NCI-H2196 (cell line): ENCODE measurements around the gene C16orf96.

Experiments
- DNase-seq: peaks from one replicate; lab custom pipeline; 2025; ENCODE audit not compliant: unreplicated experiment; lab: John Stamatoyannopoulos, UW

Gene C16orf96

DNA sequence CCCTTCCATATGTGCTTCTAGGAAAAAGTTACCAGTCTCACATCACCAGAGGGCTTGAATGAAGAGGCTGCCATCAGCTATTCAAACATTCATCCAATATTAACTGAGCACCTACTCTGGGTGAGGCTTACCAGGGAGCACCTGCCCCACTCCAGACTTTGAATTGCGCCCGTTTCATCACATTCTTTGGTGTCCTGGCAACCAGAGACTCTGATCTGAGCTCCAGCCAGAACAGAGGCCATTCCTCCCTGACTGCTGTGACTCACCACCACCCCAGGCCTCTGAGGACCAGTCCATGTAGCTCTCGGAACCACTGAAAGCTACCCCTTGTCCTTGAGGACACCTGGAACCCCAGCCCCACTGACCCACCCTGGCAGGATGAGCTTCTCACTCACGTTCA, at the start of gene C16orf96:
TSS of gene C16orf96 (plus strand) at position 229 of the 400 bp plus-strand sequence. CDS start at position 379, 150 bp downstream.
- peak; percentile 21 for DNase-seq

DNA sequence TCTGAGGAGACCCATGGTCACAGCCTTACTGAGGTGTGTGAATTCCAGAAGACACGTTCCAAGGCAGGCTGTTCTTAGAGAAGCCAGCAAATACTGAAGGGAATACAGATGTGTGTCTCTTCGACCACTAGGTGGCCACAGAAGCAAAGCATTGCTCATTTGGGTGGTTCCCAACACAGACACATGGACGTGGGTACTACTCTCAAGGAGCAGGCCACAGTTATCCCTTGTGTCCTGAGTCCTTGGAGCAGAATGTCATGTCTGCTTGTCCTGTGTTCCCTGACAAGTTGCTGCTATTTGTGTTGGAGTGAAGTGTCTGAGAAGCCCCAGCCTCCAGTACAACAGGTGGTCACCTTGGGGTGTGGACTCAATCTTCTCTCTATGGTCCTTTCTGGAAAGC, 49.7 kb upstream of the C16orf96 start:
- peak; percentile 88 for DNase-seq

DNA sequence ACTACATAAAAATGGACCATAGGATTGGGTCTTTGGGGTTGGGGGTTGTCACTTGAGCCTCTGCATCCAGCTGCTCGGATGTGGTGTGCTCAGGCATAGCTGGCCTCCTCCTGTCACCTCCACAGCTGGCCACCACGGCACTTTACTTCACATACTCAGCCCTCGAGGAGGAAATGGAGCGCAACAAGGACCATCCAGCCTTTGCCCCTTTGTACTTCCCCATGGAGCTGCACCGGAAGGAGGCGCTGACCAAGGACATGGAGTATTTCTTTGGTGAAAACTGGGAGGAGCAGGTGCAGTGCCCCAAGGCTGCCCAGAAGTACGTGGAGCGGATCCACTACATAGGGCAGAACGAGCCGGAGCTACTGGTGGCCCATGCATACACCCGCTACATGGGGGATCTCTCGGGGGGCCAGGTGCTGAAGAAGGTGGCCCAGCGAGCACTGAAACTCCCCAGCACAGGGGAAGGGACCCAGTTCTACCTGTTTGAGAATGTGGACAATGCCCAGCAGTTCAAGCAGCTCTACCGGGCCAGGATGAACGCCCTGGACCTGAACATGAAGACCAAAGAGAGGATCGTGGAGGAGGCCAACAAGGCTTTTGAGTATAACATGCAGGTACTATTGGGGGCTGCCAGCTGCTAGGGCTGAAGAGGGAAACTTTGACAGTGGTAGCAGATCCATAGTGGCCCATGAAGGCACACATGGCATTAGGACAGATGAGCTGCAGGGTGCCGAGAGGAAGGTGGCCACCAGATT, 48.4 kb upstream of the C16orf96 start:
- no peak for DNase-seq

DNA sequence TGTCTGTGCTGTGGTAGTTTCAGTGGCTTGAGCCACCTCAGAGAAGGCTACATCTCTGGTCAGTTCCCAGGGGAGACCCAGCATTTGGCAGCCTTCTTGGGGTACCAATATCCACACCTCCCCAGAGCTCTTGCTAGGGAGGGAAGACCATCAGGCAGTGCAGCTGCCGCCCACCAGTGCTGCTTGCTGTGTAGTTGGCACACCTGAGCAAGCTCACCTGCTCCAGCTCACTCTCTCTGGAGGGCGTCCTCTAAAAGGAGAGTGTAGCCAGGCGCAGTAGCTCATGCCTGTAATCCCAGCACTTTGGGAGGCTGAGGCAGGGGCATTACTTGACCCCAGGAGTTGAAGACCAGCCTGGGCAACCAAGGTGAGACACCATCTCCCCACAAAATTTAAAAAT, 47.3 kb upstream of the C16orf96 start:
- DNase-seq: no peak

DNA sequence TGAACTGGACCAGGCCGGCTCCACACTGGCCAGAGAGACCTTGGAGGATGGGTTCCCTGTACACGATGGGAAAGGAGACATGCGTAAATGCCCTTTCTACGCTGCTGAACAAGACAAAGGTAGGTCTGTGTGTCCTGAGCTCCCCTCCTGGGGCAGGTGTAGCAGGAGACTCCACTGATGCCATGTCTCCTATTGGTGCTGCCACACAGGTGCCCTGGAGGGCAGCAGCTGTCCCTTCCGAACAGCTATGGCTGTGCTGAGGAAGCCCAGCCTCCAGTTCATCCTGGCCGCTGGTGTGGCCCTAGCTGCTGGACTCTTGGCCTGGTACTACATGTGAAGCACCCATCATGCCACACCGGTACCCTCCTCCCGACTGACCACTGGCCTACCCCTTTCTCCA, 46.7 kb upstream of the C16orf96 start:
- DNase-seq: no peak

DNA sequence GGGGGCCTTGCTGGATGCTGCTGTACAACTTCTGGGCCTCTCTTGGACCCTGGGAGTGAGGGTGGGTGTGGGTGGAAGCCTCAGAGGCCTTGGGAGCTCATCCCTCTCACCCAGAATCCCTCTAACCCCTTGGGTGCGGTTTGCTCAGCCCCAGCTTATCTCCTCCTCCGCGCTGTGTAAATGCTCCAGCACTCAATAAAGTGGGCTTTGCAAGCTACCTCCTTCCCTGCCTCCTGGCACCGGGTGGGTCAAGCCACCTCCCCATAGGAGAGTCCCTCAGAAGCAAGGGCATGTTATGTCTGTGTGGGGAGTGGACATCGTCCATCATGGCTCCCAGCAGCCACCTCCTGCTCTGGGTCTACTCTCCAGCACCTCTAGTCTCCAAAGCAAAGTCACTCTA, 46.0 kb upstream of the C16orf96 start:
- no peak for DNase-seq

DNA sequence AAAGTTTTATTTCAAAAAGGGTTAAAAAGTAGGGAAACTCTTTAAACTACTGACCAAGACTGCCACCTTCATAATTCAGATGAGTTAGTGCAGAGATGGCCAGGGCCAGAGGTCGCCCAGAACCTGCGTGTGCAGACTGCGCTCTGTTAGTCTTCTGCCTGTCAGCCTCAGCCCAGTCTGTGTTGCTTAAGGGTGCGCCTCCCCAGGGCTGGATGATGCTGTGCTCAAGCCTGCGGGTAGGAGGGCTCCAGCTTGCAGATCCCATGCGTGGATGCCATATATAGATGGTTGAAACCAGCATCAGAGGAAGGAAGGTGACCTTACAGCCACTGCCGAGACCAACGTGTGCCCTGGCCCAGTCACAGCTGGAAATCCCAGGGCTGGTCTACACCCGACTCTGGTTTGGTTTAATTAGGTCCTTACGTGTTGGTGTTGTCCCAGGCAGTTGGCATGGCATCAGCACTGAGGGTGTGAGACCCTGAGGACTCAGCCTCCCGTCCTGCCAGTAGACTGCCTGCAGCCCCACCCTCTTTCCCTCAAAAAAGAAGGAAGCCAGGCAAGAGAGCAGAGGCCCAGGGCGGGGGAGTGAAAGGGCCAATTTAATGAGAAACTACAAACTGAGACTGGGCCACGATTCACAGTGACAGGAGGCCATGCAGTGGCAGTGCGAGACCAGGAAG, 45.3 kb upstream of the C16orf96 start:
- DNase-seq: no peak

DNA sequence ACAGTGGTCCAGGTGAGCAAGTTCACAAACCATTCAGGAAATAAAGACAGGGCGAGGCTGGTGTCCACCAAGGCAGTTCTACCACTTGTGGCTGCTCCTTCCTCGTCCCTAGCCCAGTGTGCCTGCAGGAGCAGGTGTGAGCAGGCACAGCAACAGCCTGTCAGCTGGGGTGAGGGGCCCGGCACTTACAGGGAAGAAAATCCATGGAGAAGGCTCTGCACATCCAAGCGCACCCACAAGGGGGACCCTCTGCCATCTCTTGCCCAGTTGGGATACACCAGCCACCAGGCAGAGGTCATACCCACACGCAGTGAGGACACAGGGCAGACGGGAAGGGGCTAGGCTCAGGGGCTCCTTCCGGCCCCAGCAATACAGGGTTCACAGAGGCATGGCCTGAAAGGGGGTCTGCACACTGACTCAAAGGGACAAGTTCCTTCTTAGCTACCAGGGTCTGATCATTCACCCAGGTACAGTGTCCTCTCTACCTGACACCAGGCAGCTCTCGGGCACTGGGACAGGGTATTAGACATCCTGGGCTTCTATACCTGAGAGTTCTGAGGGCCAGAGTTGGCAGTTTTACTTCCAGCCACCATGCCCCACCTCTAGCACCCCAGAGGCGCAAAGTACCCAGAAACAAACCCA, 44.6 kb upstream of the C16orf96 start:
- DNase-seq: peak; percentile 58

DNA sequence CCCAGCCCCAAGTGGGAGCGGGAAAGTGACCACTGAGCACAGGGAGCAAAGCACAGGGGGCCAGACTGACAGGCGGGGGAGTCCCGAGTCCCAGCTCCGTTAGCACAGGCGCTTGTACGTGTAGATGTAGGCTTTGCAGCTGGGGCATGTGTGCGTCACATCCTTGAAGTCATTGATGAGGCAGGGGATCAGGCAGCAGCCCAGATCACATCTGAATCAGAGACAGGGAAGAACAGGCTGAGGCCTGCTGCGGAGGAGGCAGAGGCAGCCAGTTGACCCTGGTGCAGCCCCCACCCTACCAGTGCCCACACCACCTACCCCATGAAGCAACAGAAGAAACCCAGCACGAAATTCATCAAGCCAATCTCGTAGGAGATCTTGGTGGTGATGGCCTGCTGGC, 43.7 kb upstream of the C16orf96 start:
- DNase-seq: no peak

DNA sequence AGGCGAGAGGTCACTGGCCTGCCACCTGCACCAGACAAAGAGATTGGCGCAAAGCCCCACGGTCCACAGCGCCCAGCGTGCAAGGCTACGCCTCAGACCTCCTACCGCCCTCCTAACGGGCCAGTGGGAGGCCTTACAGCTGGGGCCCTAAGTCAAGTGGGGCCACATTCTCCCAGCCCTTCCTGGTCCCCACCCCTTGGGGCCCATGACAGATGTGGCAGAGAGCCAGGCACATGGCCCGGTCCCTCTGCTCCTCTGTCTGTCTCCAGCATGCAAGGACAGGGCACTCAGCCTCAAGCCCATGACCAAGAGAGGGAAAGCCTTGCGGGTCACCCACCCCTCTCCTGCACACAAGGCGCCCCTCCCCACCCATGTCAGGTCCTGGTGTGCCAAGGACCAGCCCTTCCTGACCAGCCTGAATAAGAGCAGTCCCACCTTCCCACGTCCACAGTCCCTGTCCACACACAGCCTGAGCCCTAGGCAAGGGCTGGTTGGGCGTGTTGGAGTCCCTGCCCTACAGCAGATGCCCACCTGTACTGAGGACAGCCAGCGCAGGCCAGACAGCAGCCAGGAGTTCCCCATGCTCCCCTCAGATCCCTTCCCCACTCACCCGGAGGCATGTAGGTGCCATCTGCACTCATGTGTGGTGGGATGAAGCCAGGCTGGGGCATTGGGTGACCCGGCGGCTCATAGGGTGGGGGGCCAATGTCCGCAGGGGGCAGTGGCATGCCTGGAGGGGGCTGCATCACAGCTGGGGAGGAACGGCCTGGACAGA, 42.9 kb upstream of the C16orf96 start:
- no peak for DNase-seq

DNA sequence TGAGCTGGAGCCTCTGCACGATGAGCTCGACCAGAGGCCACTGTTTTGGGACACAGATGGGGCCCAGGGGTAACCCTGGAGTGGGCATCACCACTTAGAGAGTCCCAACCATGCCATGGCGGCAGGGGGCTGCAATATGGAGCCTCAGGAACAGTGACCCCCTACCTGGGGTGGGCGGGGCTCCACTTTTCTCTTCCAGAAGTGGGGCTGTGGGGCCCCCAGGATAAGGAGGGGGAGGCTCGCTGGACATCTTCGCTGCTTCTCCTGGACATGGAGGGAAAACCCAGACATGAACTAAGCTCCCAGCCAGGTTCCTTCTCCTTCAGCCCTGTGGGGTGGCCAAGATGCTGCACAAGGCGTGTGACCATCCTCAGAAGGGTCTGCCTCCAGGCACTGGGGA, 42.3 kb upstream of the C16orf96 start:
- no peak for DNase-seq

DNA sequence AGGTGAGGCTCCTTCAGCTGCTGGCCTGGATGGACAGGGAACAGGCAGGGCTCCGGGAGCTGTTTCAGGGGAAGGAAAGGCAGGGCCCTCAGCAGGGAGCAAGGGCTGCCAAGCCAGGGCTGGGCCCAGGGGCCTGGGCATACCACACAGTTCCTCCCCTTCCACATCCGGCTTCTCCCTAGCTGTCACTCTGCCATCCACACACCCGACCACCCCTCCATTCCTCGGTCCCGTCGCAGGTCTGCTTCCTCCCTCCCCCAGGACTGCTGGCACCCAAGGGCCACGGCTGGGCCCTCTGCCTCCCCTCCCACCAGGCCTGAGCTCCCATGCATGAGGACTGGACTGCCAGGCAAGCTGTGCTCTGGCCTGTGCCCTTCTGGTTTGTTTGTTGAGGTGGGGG, 41.5 kb upstream of the C16orf96 start:
- DNase-seq: no peak

DNA sequence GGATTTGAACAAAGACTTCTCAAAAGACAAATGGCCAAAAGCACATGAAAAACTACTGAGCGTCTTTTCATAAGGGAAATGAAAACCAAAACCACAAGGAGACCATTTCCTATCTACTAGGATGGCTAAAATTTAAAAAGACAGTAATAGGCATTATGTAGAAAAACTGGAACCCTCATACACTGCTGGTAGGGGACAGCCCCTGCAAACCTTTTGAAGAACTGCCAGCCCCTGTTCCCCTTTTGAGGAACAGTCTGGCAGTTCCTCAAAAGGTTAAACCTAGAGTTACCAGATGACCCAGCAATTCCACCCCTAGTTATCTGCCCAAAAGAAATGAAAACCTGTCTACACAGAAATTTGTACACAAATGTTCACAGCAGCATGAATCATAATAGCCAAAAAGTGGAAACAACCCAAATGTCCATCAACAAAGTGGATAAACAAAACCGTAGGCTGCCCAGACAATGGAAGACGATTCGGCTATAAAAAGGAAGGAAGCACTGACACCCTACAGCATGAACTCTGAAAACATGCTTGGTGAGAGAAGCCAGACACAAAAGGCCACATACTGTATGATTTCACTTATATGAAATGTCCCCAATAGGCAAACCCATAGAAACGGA, 40.4 kb upstream of the C16orf96 start:
- no peak for DNase-seq

DNA sequence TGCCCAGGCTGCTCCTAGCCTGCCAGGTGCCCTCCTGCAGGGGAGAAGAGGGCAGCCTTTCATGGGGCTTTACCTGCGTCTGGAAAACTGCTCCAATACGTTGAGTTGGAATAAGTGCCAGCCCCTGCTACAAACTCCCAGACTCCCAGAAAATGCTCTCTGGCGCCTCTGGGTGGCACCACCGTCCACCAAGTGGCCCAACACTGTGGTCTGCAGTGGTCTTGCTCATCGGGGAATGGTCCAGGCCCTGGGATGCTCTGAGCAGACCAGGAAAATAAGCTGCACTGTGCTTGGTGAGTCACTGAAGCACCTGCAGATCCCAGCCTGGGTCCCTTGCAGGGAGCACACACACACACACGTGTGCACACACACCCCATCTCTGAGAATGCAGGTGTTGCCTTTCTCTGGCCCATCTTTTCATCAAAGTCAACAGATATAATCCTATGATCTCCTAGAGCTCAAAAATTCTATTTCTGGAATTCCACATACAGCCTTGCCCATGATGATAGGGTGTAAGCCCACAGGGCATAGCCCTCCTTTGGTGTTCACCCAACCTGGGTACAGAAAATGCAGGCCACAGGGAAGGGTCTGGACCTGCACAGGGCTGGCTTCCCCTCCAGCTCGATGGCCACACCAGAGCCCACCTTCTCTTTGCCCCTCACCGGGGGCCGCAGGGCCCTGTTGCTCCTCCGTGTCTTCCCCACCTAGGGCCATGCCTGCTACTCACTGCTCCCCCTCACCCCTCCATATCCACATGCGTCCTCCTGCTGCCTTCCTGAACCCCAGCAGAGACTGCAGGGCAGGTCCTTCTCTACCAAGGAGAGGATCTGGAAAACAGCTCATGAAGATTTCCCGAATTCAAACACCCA, 38.1 kb upstream of the C16orf96 start:
- DNase-seq: peak; percentile 39

DNA sequence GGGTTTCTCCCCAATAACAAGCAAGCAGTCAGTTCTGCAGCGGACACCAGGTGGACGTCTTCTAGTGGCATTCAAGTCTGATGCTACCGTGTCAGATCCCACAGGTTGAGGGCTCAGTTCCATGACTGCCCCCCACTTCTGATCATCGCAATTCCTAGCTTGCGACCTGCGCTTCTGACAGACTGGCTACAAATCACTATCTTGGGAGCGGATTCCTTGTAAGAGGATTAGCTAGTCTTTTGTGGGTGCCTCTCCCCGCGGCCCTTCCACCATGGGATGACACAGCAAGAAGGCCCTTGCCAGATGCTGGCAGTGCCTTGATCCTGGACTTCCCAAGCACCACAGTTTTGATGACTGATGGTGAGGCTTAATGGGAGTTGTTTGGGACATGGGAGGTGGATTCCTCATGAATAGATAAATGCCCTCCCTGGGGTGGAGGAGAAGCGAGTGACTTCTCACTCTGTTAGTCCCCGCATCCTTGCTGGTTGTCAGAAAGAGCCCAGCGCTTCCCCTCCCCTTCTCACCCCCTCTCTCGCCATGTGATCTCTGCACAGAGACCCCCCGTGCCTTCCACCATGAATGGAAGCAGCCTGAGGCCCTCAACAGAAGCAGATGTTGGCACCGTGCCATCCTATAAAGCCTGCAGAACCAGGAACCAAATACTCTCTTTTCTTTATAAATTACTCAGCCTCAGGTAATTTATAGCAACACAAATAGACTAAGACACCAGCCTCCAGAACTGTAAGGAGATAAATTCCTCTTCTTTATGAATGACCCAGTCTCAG, 36.7 kb upstream of the C16orf96 start:
- DNase-seq: no peak

DNA sequence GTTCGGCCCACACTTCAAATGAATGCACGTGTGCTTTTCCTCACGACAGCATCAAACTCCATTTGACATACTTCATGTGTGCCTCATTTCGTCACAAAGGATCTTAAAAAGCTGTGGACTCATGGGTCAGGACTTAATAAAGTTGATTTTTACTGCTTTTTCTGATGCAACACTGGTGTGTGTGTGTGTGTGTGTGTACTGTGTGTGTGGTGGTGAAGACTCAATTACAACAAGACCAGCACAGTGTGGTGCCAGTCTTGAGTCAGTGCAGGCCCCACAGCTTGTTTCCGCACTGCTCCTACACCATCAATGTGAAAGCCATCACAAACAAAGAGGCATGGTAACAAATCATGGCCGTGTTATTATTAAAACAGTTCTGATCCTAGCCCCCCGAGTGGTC, 35.2 kb upstream of the C16orf96 start:
- DNase-seq: no peak

DNA sequence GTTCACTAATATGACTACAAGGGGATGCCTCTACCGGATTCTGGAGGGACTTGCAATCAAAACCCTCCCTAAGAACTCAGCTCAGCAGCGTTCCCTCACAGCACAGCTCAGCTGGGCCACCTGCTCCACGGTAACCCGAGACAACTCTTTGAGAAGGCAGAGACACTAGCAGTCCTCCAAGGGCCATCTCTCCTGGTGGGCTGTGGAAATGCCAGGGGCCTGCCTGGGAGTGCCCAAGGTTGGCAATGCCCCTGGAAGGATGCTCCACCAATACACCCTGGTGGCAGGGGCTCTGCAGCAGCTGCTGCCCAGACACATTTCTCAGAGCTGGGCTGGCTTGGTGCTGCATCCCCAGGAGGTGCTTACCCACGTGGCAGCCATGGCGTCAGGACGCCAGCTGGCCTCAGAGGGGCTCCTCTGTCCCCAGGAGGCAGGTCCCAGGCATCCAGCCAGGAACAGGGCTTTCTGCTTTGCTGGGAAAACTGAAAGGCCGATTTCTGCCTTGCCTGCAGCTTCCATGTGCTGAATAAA, 34.0 kb upstream of the C16orf96 start:
- DNase-seq: peak; percentile 84

DNA sequence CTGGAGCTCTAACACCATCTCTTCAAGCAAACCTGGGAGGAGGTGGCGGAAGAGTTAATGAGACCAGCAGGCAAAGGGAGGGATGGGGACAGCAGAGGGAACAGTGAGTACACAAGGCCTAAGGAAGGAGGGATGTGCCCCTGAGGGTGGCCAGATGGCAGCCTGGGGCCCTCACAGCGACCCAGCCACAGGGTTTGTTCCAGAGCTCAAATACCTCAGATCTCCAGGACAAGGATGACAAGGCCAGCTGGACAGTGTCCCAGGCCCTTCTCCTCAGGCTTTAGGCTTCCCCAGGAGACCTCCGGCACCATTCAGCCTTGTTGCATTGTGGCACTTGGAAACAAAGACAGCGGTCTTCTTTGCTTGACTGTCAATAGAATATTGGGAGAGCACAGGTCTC, 32.5 kb upstream of the C16orf96 start:
- DNase-seq: no peak

DNA sequence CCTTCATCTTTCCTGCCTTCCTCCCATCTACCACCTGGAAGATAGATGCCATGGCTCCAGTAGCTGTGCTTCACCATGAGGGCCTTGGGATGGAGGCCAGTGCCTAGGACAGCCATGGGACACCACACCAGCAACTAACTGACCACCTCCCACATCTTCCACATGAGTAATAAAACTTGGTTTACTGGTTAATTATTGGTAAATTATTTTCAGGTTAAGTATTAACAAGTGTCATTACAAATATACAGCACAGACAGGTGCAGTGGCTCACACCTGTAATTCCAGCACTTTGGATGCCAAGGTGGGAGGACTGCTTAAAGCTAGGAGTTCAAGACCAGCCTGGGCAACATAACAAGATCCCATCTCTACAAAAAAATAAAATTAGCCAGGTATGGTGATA, 31.6 kb upstream of the C16orf96 start:
- DNase-seq: no peak
